GM12801 (cell line): Measurements from ENCODE around the gene PRDM16.

Source experiments
- TF ChIP-seq, protein P1 (sequence below): IDR thresholded peaks from one replicate; pipeline ENCODE4 v1.5.1; 2011; ENCODE audit warnings: control low read depth; ENCODE audit not compliant: insufficient read length; ENCODE audit errors: extremely low read depth

PRDM16 gene

DNA sequence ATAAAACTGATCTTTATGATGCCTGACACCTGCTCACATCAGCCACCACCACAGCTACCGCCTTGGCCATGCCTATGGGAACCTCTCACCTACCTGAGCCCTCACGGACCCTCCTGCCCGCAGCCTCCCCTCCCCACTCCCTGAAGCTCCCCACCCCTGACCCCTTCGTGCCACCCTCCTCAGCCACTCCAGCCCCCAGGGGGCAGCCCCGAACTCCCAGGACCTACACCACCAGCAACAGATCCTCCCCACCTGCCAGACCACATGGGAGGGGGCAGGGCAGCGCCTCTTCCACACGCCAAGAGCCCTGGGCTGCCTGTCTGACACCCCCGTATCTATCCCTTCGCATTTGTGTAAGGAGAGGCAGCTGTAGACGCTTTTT lies 371.3 kb downstream of the PRDM16 start:
- TF ChIP-seq, protein P1, sequence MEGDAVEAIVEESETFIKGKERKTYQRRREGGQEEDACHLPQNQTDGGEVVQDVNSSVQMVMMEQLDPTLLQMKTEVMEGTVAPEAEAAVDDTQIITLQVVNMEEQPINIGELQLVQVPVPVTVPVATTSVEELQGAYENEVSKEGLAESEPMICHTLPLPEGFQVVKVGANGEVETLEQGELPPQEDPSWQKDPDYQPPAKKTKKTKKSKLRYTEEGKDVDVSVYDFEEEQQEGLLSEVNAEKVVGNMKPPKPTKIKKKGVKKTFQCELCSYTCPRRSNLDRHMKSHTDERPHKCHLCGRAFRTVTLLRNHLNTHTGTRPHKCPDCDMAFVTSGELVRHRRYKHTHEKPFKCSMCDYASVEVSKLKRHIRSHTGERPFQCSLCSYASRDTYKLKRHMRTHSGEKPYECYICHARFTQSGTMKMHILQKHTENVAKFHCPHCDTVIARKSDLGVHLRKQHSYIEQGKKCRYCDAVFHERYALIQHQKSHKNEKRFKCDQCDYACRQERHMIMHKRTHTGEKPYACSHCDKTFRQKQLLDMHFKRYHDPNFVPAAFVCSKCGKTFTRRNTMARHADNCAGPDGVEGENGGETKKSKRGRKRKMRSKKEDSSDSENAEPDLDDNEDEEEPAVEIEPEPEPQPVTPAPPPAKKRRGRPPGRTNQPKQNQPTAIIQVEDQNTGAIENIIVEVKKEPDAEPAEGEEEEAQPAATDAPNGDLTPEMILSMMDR, result no peak

DNA sequence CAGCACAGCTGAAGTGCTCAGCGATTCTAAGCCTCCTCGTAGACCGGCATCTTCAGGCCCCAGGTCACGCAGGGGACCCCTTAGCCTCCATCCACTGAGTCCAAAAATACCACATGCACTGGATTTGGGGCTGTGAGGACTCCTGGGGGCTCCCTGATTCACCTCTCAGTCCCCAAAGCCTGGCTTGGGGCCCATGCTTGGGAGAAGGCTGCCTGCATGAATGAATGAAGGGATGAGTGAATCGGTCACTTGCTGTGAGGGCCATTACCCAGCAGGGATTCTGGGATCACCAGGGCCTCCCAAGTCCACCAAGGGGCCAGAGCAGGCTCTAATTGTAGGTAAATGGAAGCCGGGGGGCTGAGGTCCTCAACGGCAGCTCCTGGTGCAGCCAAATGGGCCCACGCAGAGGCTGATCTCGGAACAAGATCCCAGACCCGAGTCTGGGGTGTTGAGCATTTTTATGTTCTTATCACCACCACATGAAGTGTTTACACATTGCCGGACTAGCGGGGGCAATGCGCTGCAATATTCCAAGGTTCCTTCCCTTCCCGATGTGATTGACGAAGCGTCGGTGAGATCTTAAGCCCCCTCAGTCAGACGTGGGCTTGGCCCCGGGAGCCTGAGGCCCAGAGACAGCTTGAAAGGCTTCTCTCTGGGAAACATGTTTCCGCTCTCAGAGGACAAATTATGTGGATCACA lies 371.9 kb downstream of the PRDM16 start:
- TF ChIP-seq, protein P1, result no peak

DNA sequence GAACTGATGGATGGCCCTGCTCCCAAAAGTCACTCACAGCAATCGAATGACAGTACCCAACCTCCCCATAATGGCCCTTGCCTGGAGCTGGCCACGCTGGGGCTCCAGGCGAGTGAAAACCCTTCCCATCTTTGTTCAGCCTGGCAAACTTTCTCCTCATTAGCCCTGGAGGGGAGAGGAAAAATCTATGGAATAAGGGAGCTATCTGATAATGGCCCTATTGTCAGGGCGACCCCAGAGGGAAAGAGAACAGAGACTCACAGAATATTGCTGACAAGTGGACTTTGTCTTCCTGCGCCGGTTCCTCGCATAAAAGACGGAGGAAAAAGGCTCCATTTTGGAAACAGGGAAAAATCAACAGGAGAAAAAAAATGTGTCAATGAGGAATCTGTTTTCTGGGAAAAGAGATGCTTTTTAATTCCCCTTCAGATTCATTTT lies 372.4 kb downstream of the PRDM16 start:
- TF ChIP-seq, protein P1, result no peak

DNA sequence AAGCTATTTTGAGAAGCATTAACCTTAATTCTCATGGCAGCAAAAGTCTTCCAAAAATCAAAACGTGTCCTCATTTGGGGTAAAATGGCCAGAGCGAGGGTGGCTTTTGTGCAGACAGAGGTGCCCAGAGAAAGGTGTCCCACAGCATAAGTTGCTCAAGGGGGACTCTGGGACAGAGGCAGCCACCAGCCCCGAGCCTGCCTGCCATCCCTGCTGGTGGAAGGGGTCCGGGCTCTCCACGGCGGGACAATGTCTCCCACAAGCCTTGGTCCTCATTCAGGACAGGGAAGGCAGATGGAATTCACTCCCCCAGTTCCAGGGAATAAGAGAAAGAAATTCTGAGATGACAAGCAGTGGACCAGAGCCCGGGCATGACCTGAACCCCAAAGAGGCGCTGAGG lies 372.9 kb downstream of the PRDM16 start:
- TF ChIP-seq, protein P1, result no peak

DNA sequence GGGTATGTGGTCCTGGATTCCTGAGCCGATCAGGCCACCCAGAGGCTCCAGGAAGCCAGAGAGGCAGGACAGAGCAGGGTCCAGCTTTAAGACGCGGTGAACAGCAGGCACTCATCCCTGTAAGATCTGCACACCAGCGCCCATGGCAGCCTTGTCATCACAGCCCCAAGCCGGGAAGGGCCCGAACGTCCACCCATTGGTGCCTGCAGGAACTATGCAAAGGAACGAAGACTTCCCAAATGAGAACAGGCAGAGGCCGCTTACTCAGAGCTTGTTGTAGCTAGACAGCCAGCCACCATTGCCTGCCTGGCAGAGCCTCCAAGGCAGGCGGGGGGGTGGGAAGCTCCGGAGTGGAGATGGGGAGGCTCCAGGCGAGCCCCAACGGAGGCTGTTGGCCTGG lies 373.3 kb downstream of the PRDM16 start:
- TF ChIP-seq, protein P1, result no peak

DNA sequence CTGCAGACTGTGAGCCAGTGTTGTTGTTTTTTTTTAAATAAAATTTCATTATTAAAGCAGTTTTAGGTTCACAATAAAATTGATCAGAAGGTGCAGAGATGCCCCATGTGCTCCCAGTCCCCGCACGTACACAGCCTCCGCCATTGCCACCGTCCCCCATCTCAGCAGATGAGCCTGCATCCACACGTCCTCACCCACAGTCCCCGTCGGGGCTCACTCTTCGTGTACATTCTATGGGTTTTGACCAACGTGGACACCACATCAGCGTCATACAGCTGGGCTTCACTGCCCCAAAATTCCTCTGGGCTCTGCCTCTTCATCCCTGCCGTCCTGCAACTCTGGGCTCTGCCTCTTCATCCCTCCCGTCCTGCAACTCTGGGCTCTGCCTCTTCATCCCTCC lies 373.9 kb downstream of the PRDM16 start:
- TF ChIP-seq, protein P1, result no peak

DNA sequence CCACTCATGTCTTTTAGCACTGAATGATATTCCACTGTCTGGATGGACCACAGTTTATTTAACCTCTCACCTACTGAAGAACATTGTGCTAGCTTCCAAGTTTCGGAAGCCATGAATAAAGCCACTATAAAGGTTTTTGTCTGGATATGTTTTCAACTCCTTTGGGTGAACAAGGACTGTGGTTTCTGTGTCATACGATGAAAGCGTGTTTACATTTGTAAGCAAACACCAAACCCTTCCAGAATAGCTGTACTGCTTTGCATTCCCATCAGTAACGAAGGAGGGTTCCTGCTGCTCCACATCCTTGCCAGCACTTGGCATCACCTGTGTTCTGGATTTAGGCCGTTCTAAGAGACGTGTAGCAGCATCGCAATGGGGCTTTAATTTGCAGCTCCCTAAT lies 374.8 kb downstream of the PRDM16 start:
- TF ChIP-seq, protein P1, result no peak

DNA sequence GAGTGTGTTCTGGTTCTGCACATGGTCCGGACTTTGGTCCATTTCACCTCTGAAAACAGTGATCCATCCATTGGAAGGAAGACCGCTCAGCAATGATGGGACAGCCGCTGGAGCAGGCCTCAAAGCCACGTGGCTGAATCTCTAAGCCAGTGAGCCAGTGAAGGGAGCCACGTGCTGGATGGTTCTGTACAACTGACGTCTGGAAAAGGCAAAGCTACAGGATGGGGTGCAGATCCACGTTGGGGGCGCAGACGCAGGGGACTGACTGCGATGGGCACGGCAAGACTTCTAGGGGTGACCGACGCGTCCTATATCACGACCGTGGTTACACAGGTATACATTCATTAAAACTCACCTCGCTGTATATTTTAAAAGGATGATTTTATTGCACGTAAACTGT lies 375.3 kb downstream of the PRDM16 start:
- TF ChIP-seq, protein P1, result no peak
